ENCODE measurements around the gene LIMA1. TPM values are rescaled to one million over a fixed set of nuclear protein-coding genes. Genes with fewer than 3 reads are reported as not detected.
"Not testable (repeated sequence)": the region's sequence is repeated elsewhere in the genome, so short reads cannot be mapped to it uniquely, and the experiment has no call there.

The LIMA1 gene
- total RNA-seq, 2 donors from 2014 or later = 20.1 to 26.0 TPM

DNA sequence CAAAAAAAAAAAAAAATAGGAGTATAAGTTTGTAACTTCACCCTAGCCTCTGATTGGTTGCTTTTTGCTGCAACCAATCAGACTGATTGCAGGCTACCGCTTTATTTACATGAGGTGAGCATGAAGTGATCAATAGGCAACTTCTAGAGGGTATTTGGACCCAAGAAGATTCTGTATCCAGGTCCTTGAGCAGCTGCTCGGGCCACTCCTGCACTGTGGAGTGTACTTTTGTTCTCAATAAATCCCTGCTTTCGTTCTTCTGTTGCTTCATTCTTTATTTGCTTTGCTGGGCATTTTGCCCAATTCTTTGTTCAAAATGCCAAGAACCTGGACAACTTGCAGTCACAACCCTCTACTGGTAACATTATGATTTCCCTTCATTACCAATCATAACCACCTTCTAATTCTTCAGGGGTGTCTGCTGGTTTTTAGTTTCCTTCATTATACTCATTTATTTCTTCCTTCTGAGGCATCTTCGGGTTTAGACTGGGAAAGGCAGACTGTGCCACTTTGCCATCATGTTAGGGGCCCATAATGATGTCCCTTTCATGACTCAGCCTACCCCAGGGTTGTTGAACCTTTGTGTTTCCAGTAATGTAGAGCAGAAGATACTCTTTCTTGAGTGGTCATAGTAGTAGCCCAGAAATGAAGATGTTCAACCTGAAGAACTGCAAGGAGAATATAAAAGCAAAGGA, 43.4 kb upstream of the LIMA1 start:
- Histone ChIP-seq H3K4me3 (ENCODE audit: low read length) (no peak overlapping the region), H3K9ac (ENCODE audit: extremely low read depth, low read length, poor library complexity, severe bottlenecking) (no peak overlapping the region), H3K36me3 (ENCODE audit: control insufficient read depth, insufficient read depth, low read length) (no peaks in the 10 kb centered on the region), H3K27ac (ENCODE audit: low read depth, low read length) (no peak overlapping the region), H3K9me3 (ENCODE audit: control insufficient read depth, low read length) (no peaks in the 10 kb centered on the region), H3K27me3 (ENCODE audit: control insufficient read depth, insufficient read depth, low read length, poor library complexity, severe bottlenecking) (no peaks in the 10 kb centered on the region), H3K4me1 (ENCODE audit: control insufficient read depth, insufficient read depth, low read length) (no peaks in the 10 kb centered on the region)
- H3K4me1 Mint-ChIP-seq = no peaks in the 10 kb centered on the region
- WGBS, 2 experiments (ENCODE audit: insufficient coverage in 1 of 2, insufficient read length in 1 of 2) = 89 to 100% methylated on average over 3 to 4 of the region's 4 CpGs
- no peak overlapping the region for H3K27ac Mint-ChIP-seq
- no peaks in the 10 kb centered on the region for H3K36me3 Mint-ChIP-seq (ENCODE audit: low read depth)
- TF ChIP-seq, protein P1, sequence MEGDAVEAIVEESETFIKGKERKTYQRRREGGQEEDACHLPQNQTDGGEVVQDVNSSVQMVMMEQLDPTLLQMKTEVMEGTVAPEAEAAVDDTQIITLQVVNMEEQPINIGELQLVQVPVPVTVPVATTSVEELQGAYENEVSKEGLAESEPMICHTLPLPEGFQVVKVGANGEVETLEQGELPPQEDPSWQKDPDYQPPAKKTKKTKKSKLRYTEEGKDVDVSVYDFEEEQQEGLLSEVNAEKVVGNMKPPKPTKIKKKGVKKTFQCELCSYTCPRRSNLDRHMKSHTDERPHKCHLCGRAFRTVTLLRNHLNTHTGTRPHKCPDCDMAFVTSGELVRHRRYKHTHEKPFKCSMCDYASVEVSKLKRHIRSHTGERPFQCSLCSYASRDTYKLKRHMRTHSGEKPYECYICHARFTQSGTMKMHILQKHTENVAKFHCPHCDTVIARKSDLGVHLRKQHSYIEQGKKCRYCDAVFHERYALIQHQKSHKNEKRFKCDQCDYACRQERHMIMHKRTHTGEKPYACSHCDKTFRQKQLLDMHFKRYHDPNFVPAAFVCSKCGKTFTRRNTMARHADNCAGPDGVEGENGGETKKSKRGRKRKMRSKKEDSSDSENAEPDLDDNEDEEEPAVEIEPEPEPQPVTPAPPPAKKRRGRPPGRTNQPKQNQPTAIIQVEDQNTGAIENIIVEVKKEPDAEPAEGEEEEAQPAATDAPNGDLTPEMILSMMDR (conservative IDR thresholded peaks at IDR 0.05) = no peak
- no peaks in the 10 kb centered on the region for H3K27me3 Mint-ChIP-seq (ENCODE audit: insufficient read depth)
- H3K9me3 Mint-ChIP-seq = no peaks in the 10 kb centered on the region
- peak; percentile 7 for DNase-seq
- H3K4me3 Mint-ChIP-seq = no peak overlapping the region

DNA sequence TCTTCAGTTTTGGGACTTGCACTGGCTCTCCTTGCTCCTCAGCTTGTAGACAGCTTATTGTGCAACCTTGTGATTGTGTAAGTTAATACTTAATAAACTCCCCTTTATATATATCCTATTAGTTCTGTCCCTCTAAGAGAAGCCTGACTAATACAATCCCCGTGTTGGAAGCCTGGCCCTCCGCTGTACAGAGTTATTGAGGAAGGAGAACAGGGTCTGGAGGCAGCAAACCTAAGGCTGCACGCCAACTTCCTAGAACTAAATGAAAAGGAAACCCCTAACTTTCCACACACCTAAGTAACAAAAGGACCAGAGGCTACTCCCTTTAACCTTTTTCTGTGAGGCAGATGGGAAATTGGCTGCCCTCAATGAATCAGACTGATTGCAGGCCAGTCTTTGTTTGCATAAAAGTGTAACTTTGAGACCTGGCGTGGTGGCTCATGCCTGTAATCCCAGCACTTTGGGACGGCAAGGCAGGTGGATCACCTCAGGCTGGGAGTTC, 42.6 kb upstream of the LIMA1 start:
- no peaks in the 10 kb centered on the region for H3K9me3 Mint-ChIP-seq
- H3K4me3 Mint-ChIP-seq = no peak overlapping the region
- Histone ChIP-seq H3K27me3 (ENCODE audit: control insufficient read depth, insufficient read depth, low read length, poor library complexity, severe bottlenecking) (no peaks in the 10 kb centered on the region), H3K9me3 (ENCODE audit: control insufficient read depth, low read length) (no peaks in the 10 kb centered on the region), H3K9ac (ENCODE audit: extremely low read depth, low read length, poor library complexity, severe bottlenecking) (no peak overlapping the region), H3K4me1 (ENCODE audit: control insufficient read depth, insufficient read depth, low read length) (no peaks in the 10 kb centered on the region), H3K4me3 (ENCODE audit: low read length) (no peak overlapping the region), H3K27ac (ENCODE audit: low read depth, low read length) (no peak overlapping the region), H3K36me3 (ENCODE audit: control insufficient read depth, insufficient read depth, low read length) (no peaks in the 10 kb centered on the region)
- H3K36me3 Mint-ChIP-seq (ENCODE audit: low read depth) = no peaks in the 10 kb centered on the region
- DNase-seq = peak; percentile 30
- H3K27ac Mint-ChIP-seq = no peak overlapping the region
- TF ChIP-seq, protein P1 (conservative IDR thresholded peaks at IDR 0.05) = no peak
- no peaks in the 10 kb centered on the region for H3K4me1 Mint-ChIP-seq
- WGBS, 2 experiments (ENCODE audit: insufficient coverage in 1 of 2, insufficient read length in 1 of 2) = 98 to 100% methylated on average over 3 to 5 of the region's 5 CpGs
- no peaks in the 10 kb centered on the region for H3K27me3 Mint-ChIP-seq (ENCODE audit: insufficient read depth)

DNA sequence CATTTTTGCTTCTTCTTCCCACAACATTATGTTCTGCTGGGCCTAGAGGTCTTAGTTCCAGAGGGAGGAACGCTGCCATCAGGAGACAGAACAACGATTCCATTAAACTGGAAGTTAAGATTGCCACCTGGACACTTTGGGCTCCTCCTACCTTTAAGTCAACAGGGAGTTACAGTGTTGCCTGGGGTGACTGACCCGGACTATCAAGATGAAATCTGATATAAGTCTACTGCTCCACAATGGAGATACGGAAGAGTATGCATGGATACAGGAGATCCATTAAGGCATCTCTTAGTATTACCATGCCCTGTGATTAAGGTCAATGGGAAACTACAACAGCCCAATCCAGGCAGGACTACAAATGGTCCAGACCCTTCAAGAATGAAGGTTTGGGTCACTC, 41.5 kb upstream of the LIMA1 start:
- not testable (repeated sequence) for H3K4me1 ChIP-seq (ENCODE audit: control insufficient read depth, insufficient read depth, low read length); H3K27me3 ChIP-seq (ENCODE audit: control insufficient read depth, insufficient read depth, low read length, poor library complexity, severe bottlenecking); H3K9me3 Mint-ChIP-seq; H3K27ac Mint-ChIP-seq; H3K4me3 ChIP-seq (ENCODE audit: low read length); H3K27me3 Mint-ChIP-seq (ENCODE audit: insufficient read depth); H3K36me3 Mint-ChIP-seq (ENCODE audit: low read depth); H3K36me3 ChIP-seq (ENCODE audit: control insufficient read depth, insufficient read depth, low read length); H3K4me1 Mint-ChIP-seq; H3K9me3 ChIP-seq (ENCODE audit: control insufficient read depth, low read length); H3K4me3 Mint-ChIP-seq; H3K27ac ChIP-seq (ENCODE audit: low read depth, low read length); H3K9ac ChIP-seq (ENCODE audit: extremely low read depth, low read length, poor library complexity, severe bottlenecking)
- peak; percentile 3 for DNase-seq
- WGBS, 2 experiments (ENCODE audit: insufficient coverage in 1 of 2, insufficient read length in 1 of 2) = 96 to 97% methylated on average over 4 of the region's 4 CpGs

DNA sequence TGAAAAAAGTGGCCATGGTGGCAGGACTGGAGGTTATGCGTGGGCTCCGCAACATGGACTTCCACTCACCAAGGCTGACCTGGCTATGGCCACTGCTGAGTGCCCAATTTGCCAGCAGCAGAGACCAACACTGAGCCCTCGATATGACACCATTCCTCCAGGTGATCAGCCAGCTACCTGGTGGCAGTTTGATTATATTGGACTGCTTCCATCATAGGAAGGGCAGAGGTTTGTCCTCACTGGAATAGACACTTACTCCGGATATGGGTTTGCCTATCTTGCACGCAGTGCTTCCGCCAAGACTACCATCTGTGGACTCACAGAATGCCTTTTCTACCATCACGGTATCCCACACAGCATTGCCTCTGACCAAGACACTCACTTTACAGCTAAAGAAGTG, 40.8 kb upstream of the LIMA1 start:
- WGBS, 2 experiments (ENCODE audit: insufficient coverage in 1 of 2, insufficient read length in 1 of 2) = 88 to 96% methylated on average over 4 to 7 of the region's 7 CpGs
- H3K9ac ChIP-seq (ENCODE audit: extremely low read depth, low read length, poor library complexity, severe bottlenecking); H3K4me3 Mint-ChIP-seq; H3K27me3 Mint-ChIP-seq (ENCODE audit: insufficient read depth); H3K36me3 ChIP-seq (ENCODE audit: control insufficient read depth, insufficient read depth, low read length); H3K36me3 Mint-ChIP-seq (ENCODE audit: low read depth); H3K27ac ChIP-seq (ENCODE audit: low read depth, low read length); H3K9me3 ChIP-seq (ENCODE audit: control insufficient read depth, low read length); H3K27ac Mint-ChIP-seq; H3K27me3 ChIP-seq (ENCODE audit: control insufficient read depth, insufficient read depth, low read length, poor library complexity, severe bottlenecking); H3K4me3 ChIP-seq (ENCODE audit: low read length); H3K4me1 Mint-ChIP-seq; H3K4me1 ChIP-seq (ENCODE audit: control insufficient read depth, insufficient read depth, low read length); H3K9me3 Mint-ChIP-seq: not testable (repeated sequence)
- peak; percentile 26 for DNase-seq
